GM12801 (cell line): Measurements from ENCODE around the gene TCEAL3.

Source experiments
- TF ChIP-seq, protein P1 (sequence below): IDR thresholded peaks from one replicate; pipeline ENCODE4 v1.5.1; 2011; ENCODE audit warnings: control low read depth; ENCODE audit not compliant: insufficient read length; ENCODE audit errors: extremely low read depth

Gene TCEAL3

DNA sequence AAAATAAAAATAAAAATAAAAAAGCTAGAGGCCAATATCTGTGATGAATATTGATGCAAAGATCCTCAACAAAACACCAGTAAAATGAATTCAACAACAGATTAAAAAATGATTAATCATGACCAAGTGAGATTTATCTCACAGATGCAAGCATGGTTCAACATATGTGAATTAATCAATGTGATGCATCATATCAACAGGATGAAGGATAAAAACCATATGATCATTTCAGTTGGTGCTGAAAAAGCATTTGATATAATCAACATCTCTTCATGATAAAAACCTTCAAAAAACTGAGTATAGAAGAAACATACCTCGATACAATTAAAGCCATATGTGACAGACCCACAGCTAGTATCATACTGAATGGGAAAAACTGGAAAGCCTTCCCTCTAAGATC lies 39.9 kb downstream of the TCEAL3 start:
- TF ChIP-seq, protein P1, sequence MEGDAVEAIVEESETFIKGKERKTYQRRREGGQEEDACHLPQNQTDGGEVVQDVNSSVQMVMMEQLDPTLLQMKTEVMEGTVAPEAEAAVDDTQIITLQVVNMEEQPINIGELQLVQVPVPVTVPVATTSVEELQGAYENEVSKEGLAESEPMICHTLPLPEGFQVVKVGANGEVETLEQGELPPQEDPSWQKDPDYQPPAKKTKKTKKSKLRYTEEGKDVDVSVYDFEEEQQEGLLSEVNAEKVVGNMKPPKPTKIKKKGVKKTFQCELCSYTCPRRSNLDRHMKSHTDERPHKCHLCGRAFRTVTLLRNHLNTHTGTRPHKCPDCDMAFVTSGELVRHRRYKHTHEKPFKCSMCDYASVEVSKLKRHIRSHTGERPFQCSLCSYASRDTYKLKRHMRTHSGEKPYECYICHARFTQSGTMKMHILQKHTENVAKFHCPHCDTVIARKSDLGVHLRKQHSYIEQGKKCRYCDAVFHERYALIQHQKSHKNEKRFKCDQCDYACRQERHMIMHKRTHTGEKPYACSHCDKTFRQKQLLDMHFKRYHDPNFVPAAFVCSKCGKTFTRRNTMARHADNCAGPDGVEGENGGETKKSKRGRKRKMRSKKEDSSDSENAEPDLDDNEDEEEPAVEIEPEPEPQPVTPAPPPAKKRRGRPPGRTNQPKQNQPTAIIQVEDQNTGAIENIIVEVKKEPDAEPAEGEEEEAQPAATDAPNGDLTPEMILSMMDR = no peak

DNA sequence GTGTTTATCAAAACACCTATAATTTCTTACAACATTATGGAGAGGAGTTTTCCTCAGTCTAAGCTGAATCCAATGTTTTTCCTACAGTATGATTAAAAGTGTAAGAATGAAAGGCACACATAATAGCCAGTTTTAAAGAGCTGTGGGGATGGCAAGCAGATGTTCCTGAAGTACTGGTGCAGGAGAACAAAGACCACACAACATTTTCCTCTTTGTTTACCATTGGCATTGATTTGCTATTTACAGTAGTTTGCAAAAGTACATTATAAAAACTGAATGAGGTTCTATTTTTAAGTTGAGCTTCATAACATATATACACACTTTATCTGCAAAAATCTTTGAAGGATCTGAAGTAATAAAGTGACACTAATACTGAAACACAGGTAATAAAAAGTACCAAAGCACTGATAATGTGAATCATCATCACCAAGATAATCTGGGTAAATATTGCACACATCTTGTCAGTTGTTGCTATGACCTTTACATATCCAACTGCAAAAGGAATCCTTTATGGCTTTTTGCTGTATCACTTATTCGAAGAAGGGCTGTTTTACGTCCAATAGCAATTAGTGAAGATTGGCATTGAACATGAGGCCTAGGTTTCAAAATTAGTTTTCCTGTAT lies 43.5 kb downstream of the TCEAL3 start:
- TF ChIP-seq, protein P1 = no peak

DNA sequence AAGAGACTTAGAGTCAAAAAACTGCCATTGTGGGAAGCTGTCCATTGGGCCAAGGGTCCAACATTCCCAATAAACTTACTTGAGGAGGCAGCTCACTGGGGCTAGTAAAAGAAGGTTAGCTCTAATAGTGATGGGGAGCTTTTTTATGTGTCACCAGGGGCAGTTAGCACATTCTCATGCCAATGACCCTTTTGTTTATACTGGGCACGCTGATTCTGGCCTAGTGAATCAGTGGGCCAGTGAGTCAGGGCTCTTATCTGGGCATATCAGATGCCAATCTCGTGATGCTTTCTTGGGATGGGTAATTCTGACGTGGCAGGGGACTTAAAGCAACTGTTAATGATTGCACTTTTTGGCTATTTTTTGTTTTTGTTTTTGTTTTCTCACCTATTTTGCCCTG lies 48.9 kb downstream of the TCEAL3 start:
- TF ChIP-seq, protein P1 = no peak

DNA sequence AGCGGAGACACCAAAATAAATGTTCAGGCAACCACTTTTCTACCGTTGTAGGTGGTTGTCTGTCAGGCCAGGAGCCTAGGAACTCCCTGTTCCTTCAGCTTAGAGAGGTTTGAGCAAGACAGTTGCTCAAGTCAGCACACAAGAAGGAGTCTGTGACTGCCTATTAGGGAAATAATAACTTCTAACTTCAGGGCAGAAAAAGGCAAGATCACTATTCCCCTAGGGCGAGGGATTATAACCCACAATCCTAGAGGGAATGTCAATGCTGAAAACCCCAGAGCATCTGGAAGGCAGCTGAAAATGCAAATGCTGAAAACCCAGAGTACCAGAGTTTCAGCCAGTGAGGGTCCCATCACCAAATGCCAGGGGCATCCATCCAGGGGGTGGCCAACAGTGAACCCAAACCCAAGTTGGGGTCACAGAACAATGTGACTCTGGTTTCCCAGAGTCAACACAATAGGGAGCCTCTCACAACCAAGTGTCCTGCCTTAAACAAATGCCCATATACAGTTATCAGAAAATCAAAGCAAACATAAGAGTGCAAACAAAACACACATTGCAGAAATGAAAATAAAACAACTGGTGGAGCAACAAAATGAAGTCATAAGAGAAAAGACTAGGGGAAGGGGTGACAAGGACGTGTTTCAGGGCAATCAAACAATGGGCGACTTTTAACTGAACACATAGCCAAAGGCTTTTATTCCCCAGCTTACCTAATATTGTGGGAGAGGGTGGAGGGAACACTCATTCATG lies 51.1 kb downstream of the TCEAL3 start:
- TF ChIP-seq, protein P1 = no peak
